Fibroblast of peridontal ligament (primary cell): ENCODE measurements around the gene ANO2.
"Not testable (repeated sequence)": the region's sequence is repeated elsewhere in the genome, so short reads cannot be mapped to it uniquely, and the experiment has no call there.

ENCODE experiments used
- DNase-seq: peaks from one replicate; pipeline ENCODE4 v3.0.0-alpha.2; 2010; ENCODE audit errors: extremely low read depth

Gene ANO2

DNA sequence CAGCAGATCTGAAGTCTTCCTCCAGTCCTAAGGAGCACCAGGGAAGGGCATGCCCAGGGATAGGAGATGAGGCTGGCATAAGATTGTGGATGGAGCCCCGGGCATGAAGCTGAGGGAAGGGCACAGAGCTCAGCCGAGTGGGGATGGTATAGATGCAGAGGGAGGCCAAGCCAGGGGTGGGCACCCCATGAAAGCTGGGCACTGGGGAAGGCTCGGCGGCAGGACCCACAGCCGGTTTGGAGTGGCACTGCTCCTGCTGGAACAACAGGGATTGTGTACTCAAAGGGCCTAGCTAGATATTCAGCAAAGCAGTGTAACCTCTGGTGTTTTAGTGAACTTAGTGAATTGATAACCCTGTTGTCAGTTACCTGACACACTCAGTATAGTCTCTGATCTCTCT lies 396.0 kb downstream of the ANO2 start:
- no peak for DNase-seq

DNA sequence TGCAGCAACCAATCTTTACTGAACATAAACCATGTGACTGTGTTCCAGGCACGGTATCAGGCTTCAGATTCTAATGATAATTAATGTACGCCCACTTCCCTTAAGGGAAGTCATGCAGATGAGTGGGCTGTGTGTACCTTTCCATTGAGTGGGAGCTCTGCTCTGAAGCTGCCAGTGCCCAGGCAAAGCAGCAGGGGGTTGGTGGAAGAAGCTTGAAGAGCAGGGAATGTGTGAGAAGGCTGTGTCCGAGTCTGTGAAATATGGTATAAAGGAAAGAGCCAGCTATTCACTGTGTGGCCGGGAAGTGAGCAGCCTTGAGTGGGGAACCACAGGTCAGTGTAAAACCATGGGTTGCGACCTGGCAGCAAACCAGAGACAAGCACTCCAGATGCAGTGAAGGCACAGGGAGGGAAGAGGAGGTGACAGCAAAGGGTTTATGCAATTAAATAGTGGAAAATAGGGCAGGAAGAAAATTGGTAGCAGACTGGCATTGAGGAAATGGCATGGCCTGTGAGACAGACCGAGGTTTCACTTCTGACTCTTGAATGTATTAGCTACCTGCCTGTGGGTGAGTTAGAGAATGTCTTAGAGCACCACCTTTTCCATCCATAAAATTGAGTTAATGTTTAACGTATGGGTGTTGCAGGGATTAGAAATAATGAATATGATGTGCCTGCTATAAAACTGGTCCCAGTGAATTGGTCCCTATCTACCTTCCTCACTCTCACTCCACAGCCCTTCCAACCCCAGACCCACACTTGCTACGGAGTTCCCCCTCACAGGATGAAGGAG lies 396.7 kb downstream of the ANO2 start:
- DNase-seq = no peak

- DNase-seq = no peak
Observed at GRCh38 chr12:5546616-5547015, 398.4 kb downstream of the ANO2 start.

GRCh38 chr12:5537771-5538170 lies 407.3 kb downstream of the ANO2 start:
- DNase-seq = no peak

DNA sequence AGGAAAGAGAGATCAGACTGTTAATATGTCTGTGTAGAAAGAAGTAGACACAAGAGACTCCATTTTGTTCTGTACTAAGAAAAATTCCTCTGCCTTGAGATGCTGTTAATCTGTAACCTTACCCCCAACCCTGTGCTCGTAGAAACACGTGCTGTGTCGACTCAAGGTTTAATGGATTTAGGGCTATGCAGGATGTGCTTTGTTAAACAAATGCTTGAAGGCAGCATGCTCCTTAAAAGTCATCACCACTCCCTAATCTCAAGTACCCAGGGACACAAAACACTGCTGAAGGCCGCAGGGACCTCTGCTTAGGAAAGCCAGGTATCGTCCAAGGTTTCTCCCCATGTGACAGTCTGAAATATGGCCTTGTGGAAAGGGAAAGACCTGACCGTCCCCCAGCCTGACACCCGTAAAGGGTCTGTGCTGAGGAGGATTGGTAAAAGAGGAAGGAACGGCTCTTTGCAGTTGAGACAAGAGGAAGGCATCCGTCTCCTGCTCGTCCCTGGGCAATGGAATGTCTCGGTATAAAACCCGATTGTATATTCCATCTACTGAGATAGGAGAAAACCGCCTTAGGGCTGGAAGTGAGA lies 407.9 kb downstream of the ANO2 start:
- DNase-seq = not testable (repeated sequence)

DNA sequence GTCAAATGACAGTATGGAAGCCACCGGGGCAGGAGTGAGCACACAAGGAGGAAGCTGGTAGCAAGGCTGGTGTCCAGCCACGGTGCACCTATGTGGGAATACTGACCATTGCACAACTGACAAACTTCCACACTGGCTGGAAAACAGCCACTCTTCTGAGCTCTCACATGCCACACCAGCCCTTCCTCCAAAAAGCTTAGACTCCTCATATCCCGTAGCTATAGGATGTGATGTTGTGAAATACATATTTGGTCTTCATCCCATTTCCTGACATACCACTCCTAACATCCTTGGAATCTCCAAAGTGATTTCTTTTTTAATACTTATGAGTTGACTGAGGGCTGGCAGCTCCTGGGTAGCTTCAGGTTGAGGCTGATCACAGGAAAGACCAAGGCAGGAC lies 409.5 kb downstream of the ANO2 start:
- no peak for DNase-seq

GRCh38 chr12:5534426-5535199 lies 410.4 kb downstream of the ANO2 start:
- DNase-seq = no peak

DNA sequence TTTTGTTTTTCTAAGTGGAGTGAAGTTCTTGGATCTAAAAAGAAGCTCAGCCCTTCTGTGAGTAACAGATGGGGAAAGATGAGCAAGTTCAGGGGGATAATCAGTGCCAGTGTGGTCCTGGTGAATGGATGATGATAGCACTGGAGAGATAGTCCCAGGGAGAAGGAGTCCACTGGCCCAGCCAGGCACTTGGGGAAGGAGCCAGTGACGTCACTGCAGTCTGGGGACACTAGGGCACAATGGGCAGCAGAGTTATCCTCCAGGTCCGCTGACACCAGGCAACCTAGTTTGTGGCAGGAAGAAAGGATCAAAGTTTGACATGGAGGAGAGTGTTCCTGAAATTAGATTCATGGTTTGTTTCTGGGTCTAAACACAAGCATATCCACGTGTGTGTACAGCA lies 411.7 kb downstream of the ANO2 start:
- no peak for DNase-seq

GRCh38 chr12:5525783-5526367 lies 419.2 kb downstream of the ANO2 start:
- no peak for DNase-seq

DNA sequence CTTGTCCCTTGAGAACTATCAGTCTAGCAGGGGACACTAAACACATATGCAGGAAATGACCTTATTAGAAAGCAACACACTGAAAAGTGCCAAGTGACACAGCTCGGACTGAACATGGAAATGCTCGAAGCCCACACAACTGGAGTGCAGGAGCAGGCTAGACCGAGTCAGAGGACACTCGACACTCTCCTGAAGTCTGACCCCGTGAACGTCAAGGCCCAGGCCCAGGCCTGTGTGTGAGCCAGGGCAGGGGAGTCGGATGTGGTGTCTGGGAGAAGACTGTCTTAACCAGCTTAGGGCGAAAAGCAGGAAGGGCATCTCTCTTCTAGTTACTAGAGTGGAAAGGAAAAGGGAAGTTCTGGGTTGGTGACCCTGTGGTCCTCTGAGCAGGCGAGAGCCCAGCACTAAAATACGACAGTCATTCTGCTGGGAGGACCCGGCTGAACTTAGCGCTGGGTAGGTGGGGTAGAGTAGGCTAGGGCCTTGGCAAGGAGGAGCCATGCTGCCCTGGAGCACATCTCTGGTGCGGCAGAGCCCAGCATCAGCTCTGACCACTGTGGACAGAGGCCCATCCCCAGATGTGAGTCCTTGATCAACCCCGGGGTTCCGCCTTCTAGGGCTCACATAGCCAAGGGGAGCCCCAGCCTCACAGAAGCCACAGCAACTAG lies 420.2 kb downstream of the ANO2 start:
- DNase-seq = no peak

DNA sequence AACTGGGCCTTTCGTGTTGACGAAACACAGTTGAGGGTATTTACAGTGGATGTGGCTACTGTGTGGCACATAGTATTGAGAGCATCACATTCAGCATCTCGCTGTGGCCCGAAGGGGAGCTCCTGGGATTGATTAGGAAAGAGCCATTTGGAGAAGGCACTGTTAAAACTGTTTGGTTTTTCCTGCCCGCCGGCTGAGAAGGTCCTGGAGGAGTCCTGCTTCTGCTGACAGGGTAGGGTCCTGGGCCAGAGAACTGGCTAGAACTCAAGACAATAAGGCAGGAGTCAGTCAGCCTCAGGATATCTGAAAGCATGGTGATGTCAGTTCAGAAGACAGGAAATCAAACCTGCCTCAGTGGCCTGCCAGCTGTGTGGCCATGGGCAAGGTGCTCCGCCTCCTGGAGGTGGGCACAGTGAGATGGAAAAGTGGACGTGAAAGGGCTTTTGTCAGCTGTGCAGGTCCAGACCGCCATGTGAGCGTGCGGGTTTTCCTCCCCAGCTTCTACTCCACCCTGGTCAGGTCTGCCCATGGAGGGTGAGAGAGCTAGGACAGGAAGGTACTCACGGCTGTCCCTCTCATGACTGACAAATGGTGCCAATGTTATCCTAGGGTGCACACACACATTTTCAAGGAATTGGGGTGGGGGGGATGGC lies 420.8 kb downstream of the ANO2 start:
- no peak for DNase-seq

- no peak for DNase-seq
Observed at GRCh38 chr12:5523396-5524115, 421.5 kb downstream of the ANO2 start.

- DNase-seq = no peak
Observed at GRCh38 chr12:5522432-5523335, 422.4 kb downstream of the ANO2 start.

DNA sequence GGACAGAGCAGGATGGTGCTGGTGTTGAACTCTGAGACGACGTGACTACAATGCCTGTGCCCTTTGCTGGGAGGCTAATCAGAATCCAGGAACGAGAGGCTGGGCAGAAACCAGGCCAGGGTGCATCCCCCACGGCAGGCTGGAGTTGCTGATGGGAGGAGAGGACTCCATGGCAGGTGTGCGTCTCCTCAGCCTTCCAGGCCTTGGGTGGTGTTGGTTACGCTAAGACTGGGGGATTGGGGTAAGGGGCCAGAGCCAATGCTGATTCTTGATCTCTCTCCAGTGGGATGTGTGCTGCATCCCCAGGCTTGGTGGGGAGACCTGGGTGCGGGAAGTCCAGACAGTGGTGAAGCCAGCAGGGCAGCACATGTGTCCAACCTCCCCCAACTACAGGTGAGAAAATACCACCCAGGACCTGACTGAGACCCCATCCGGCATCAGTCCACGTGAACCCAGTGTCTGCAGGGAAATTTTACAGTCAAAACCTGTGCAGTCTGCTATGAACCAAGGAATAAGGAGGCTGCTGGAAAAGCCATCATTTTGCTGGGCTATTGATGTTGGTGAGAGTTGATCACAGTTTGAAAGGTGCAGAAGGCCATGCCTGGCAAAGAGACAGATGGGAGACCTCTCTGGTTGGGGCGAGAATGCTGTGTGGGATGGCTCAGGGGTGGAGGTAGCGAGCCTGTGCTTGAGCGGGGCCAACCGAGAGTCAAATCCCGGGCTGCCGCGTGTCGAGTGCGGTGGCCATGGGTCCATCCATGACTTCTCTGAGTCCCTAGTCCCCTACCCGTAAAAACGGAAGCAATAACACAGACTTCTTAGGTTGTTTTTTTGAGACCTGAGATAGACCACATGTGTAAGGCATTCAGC lies 423.4 kb downstream of the ANO2 start:
- no peak for DNase-seq

- DNase-seq = no peak
Observed at GRCh38 chr12:5520831-5521230, 424.2 kb downstream of the ANO2 start.

DNA sequence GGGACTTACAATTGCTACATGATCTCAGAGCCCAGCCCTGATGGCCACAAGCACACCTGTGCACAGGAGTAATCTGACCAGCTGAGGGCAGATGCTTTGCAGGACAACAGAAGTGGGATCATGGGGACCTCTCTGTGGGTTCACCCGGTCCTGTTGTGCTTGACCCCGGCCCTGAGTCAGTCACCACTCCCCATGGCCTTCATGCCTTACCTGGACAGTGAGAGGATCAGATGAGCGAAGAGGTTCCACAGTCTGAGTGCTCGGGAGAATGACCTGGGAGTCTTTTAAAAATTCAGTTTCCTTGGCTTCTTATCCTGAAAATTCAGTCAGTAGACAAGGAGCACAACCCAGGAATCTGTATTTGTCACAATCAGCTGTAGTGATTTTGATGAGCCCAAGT lies 425.0 kb downstream of the ANO2 start:
- DNase-seq = no peak

- DNase-seq = no peak
Observed at GRCh38 chr12:5518584-5519365, 426.3 kb downstream of the ANO2 start.
